ENCODE data around the gene KCNH4.

GRCh38 chr17:42203354-42203753 is 22.4 kb upstream of the KCNH4 start:
- TF ChIP-seq CTCF (IDR thresholded peaks at IDR 0.05) (no peak), REST (IDR thresholded peaks at IDR 0.05; ENCODE audit: insufficient read depth in 1 of 2, low read depth in 2 of 2, low read length in 1 of 2) (no peak), POLR2AphosphoS5 (IDR thresholded peaks at IDR 0.05; ENCODE audit: low read depth, low read length) (no peak), SIN3A (IDR thresholded peaks at IDR 0.05; ENCODE audit: borderline replicate concordance, insufficient read depth, low read depth, low read length) (no peak), TCF7L2 (IDR thresholded peaks at IDR 0.05; ENCODE audit: low read depth, low read length) (no peak)

Measured in Panc1 (cell line).